ENCODE measurements around the gene SUPT3H.

DNA sequence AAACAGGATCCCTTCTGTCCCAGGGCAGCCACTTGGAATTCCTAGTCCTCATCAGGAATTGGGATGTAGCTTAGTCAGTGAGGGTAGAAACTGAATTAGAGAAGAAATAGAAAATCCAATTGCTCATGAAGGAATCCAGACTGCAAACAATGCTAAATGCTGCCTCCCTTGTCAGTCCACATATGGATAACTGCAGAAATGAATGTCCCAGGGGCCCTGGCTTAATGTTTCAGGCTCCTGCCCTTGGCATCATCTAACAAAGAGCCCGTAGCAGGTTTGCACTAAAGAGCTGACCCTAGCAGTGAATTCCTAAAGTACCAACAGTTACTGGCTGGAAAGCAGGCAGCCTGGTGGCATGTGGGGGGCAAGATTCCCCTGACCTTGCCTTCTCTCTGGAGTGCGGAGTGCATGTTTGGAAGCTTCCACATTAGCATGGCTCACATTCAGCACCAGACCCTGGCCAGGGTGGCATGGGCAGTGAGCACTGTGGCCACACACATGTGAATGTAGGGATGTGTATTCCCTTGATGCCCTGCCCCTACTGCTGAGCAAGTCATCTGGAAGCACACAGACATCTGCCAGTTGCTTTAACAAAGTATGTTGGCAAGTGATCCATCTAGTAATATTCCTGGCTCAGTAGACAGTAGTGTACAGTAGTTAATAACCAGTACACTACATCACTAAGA is 595.7 kb downstream of the SUPT3H start:
- TF ChIP-seq, protein P1, sequence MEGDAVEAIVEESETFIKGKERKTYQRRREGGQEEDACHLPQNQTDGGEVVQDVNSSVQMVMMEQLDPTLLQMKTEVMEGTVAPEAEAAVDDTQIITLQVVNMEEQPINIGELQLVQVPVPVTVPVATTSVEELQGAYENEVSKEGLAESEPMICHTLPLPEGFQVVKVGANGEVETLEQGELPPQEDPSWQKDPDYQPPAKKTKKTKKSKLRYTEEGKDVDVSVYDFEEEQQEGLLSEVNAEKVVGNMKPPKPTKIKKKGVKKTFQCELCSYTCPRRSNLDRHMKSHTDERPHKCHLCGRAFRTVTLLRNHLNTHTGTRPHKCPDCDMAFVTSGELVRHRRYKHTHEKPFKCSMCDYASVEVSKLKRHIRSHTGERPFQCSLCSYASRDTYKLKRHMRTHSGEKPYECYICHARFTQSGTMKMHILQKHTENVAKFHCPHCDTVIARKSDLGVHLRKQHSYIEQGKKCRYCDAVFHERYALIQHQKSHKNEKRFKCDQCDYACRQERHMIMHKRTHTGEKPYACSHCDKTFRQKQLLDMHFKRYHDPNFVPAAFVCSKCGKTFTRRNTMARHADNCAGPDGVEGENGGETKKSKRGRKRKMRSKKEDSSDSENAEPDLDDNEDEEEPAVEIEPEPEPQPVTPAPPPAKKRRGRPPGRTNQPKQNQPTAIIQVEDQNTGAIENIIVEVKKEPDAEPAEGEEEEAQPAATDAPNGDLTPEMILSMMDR (IDR thresholded peaks at IDR 0.05), result no peak
- TF ChIP-seq POLR2A (IDR thresholded peaks at IDR 0.05), result no peak
- no peak for TF ChIP-seq EP300 (IDR thresholded peaks at IDR 0.05)

Data from ovary (tissue), 3 donors.